IgD-negative memory B cell (primary cell): ENCODE measurements around the gene RAMP2. TPM values are rescaled to one million over a fixed set of nuclear protein-coding genes. Genes with fewer than 3 reads are reported as not detected.

Experiments
- H3K27ac Mint-ChIP-seq, 3 donors: one replicate each; pipeline ENCODE4 v1.8.0; 2020 to 2022; ENCODE audit warnings: mild to moderate bottlenecking in 3 of 3, mixed read lengths in 3 of 3, moderate library complexity in 1 of 3
- H3K27me3 Mint-ChIP-seq: one replicate; pipeline ENCODE4 v1.8.0; 2021; ENCODE audit warnings: mixed read lengths
- H3K36me3 Mint-ChIP-seq: one replicate; pipeline ENCODE4 v1.8.0; 2020; ENCODE audit warnings: mild to moderate bottlenecking, mixed read lengths
- H3K4me1 Mint-ChIP-seq, 3 donors: one replicate each; pipeline ENCODE4 v1.8.0; 2020 to 2022; ENCODE audit warnings: mixed read lengths in 3 of 3, mild to moderate bottlenecking in 1 of 3
- H3K4me3 Mint-ChIP-seq, 4 donors: one replicate each; pipeline ENCODE4 v1.8.0; 2020 to 2022; ENCODE audit warnings: mild to moderate bottlenecking in 4 of 4, mixed read lengths in 4 of 4, moderate library complexity in 3 of 4
- H3K9me3 Mint-ChIP-seq, 3 donors: one replicate each; pipeline ENCODE4 v1.8.0; 2020 to 2021; ENCODE audit warnings: mixed read lengths in 3 of 3, mild to moderate bottlenecking in 1 of 3
- polyA plus RNA-seq: library from polyadenylated mRNA; unstranded; fragments of 300-500 nt; fragmentation: Illumina TruSeq; gene quantifications from one replicate; pipeline ENCODE4 v1.2.3, GENCODE V29; 2021

The RAMP2 gene
- polyA plus RNA-seq, 1 donor from 2014 or later = not detected

DNA sequence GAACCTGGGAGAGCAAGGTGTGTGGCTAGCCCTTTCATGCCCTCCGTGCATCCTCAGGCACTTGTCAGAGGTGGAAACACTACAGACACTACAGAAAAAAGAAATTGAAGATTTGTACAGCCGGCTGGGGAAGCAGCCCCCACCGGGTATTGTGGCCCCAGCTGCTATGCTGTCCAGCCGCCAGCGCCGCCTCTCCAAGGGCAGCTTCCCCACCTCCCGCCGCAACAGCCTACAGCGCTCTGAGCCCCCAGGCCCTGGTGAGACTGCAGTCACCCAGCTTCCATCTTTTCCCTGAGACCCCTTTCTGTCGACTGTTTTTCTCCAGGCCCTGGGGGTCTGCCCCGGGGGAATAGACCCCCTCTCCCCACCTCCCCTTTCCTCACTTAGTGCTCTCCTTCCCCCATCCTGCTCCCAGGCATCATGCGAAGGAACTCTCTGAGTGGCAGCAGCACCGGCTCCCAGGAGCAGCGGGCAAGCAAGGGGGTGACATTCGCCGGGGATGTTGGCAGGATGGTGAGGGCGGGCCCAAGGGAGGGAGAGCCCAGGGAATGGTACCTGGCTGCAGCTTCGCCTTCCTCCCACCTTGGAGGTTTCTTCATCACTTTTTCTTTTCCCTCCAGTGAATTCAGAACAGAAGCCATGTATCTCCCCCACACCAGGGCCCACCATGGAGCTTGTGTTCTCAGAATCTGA lies 35.2 kb downstream of the RAMP2 start:
- Mint-ChIP-seq H3K9me3 (no peaks in the 10 kb centered on the region), H3K4me3 (peak overlapping the region in 3 of 4 donors; percentile 35 to 61 (median 45)), H3K27me3 (no peaks in the 10 kb centered on the region), H3K4me1 (peaks cover 9 to 17% (median 13%) of the 10 kb centered on the region in 3 donors), H3K36me3 (peaks cover 6% of the 10 kb centered on the region), H3K27ac (peak overlapping the region in 1 of 3 donors; percentile 67)

DNA sequence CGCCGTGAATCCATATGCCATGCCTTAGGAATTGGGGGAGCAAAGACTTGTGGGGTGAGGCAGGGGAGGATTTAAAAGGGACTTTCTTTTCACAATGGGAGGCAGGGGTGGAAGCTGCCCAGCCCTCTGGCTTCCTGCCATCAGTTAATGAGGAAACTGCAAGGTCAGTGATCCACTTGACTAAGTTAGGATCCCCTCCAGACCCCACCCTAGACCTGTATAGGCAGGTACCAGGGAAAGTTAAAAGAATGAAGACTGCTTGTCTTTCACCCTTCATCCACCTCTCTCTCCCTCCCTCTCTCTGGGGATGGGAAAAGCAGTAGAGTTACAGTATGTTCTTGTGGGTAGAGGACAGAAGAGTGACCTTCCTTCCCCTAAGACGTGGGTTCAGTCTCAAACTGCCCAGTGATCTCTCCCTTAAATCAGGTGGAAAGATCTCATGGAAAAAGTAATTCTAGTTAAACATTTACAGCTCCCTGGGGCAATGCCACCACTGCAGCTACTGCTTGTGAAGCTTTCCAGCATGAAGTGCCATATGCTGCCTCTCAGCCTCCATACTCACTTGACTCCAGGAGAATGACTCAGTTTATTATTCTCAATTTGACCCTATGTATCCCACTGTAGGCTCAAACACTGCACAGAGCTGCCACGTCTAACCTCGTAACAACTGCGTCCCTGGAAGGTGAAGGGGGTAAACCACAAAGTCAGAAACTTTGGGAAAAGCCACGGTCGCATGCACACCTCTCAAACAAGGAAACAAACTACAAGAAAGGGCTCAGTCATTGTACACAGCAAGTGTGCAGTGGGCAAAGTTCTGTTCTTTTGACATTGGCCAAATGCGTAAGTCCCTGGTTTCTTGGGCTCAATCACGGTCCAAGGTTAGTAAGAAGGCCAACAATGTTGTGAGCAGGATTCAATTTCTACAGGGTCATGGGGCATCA lies 36.3 kb downstream of the RAMP2 start:
- Mint-ChIP-seq H3K27ac (peak overlapping the region in 2 of 3 donors; percentile 13 to 67), H3K4me3 (peak overlapping the region; percentile 65 to 98 (median 96)), H3K4me1 (peaks cover 9 to 17% (median 13%) of the 10 kb centered on the region in 3 donors), H3K27me3 (no peaks in the 10 kb centered on the region), H3K9me3 (no peaks in the 10 kb centered on the region), H3K36me3 (peaks cover 6% of the 10 kb centered on the region)

DNA sequence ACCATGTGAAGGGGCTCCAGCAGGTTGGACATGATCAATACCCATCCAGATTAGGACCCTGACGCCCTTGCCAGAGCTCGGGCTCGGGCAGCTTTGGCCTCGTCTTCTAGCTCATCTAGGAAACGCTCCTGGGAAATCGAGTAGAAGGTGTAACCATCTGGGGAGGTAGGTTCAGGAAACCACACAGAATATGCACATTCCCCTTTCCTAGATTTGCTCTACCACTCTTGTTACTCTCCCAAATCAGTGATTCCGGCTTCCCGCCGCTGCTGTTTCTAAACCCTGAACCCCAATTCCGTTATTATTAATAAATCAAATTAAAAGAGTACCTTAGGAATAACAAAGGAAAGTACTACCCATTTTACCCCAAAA lies 37.0 kb downstream of the RAMP2 start:
- Mint-ChIP-seq H3K4me3 (peak overlapping the region; percentile 95 to 98 (median 98)), H3K36me3 (peaks cover 6% of the 10 kb centered on the region), H3K9me3 (no peaks in the 10 kb centered on the region), H3K27ac (peak overlapping the region in 2 of 3 donors; percentile 50 to 90), H3K27me3 (no peaks in the 10 kb centered on the region), H3K4me1 (peaks cover 9 to 17% (median 13%) of the 10 kb centered on the region in 3 donors)

DNA sequence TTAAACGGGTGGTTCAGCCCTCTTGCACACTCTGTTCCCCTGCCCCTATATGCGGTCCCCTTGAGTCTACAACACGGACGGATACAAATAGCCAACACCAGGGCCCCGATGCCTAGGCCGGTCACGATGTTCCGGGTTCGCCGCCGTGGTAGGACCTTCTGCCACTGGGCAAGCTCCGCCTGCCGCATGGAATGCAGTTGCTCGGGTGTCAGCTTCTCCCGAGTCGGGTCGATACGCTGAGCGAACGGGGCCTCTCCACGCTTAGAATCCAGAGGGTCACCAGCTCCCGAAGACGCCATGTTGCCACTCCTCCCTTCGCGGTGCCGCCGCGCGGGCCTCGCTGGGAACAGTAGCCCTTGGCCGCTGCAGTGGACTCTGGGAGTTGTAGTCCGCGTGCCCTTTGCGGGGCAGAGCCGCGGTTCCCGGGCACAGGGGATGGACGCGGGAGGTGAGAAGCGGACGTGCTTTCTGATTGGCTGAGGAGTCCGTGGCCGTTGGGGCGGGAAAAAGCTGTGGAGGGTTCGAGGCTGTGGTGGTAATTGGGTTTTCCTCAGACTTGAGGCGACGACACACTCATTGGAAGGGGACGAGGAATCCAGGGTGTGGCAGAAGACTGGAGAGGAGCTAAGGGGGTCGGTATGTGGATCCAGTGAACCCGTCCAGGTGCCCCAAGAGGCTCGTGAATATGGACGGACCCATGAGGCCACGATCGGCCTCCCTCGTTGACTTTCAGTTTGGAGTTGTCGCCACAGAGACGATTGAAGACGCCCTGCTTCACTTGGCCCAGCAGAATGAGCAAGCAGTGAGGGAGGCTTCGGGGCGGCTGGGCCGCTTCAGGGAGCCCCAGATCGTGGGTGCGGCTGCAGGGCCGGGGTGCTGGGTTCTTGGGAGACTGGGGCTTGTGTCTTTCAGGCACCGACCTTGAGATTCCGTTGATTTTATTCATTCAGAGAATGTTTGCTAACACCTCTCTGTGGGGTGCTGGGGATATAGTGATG lies 37.7 kb downstream of the RAMP2 start, which contains the start of the genes CNTD1 and COA3:
TSS of gene CNTD1 (plus strand) at position 479 of the 998 bp plus-strand sequence. CDS start at position 686, 207 bp downstream.
TSS of gene COA3 (minus strand) at position 322 of the 998 bp plus-strand sequence. CDS start at position 299, 23 bp downstream.
- Mint-ChIP-seq H3K9me3 (no peaks in the 10 kb centered on the region), H3K4me3 (peak within 1 kb of the TSS; percentile 95 to 98 (median 98)), H3K36me3 (peaks cover 6% of the 10 kb centered on the region), H3K4me1 (peaks cover 9 to 17% (median 13%) of the 10 kb centered on the region in 3 donors), H3K27ac (peak within 1 kb of the TSS; percentile 54 to 90 (median 67)), H3K27me3 (no peaks in the 10 kb centered on the region)

DNA sequence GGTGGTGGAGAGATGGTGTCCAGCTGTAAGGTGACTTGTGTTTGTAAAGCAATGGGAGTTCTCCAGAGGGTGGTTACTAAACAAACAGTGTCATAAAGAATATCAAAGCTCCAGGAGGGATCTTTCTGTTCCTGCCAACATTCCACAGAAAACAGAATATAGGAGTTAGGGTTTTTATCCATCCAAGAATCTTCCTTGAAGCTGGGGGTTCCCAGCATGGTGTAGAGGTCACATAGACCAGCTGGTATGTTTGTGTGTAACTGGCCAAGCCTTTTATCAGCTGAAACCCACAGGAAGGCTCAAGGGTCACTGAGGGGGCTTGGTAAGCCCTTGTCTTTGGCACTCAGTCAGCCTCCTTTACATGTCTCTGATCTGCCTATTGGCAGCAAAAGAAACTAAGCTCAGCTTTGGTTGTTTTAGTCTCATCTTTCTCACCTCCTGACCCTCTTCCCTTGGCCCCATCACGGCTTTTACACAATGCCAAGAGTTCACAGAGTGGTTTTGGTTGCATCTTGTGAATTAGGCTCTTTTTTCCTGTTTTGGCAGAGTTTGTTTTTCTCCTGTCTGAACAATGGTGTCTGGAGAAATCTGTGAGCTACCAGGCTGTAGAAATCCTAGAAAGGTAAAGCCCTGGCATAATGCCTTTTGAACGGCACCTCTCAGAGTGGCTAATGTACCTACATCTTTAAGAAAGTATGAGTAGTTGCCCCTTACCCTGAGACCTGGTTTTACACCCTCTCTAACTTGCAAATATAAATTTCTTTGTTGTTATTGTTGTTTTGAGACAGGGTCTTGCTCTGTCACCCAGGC lies 42.3 kb downstream of the RAMP2 start:
- Mint-ChIP-seq H3K27ac (no peak overlapping the region), H3K4me3 (no peak overlapping the region), H3K4me1 (peaks cover 4 to 6% (median 5%) of the 10 kb centered on the region in 3 donors), H3K27me3 (no peaks in the 10 kb centered on the region), H3K9me3 (no peaks in the 10 kb centered on the region), H3K36me3 (peaks cover 4% of the 10 kb centered on the region)

DNA sequence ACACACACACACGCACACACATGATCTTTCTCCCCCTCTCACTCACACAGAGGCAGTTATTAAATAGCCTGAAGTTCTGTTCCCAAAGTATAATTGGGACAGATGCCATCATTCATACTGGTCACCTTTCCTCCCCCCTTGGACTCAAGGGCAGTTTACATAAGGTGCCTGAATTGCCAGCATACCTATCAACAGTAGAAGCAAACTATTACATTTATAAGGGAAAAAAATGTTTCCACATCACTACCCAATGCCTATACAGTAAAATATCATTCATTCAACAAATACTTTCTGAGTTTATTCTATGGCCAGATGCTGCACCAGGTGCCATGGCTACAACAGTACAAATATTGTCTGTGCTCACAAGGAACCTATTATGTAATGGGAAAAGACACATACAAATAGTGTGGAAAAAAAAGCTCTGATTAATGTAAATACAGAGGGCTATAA lies 43.9 kb downstream of the RAMP2 start:
- no peaks in the 10 kb centered on the region for H3K4me1 Mint-ChIP-seq
- H3K36me3 Mint-ChIP-seq = no peaks in the 10 kb centered on the region
- H3K27ac Mint-ChIP-seq = no peak overlapping the region
- no peaks in the 10 kb centered on the region for H3K27me3 Mint-ChIP-seq
- no peaks in the 10 kb centered on the region for H3K9me3 Mint-ChIP-seq
- H3K4me3 Mint-ChIP-seq = no peak overlapping the region

DNA sequence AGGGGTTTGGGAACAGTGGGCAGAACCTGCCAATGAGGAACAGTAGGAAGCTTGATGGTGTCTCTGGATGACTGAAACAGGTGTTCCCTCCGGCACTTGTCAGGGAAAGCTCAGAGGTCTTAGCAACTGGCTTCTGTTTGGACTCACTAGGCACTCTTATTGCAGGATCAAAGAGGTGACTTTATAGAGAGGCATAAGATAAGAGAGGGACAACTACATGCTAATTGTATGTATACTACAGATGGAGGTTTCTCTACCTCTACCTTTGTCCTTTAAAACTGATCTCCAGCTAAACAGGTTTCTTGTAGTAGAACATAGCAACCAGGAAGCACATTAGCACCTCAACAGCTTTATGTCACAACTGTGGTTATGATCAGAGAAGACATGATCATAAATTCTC lies 45.2 kb downstream of the RAMP2 start:
- H3K4me1 Mint-ChIP-seq = no peaks in the 10 kb centered on the region
- no peak overlapping the region for H3K4me3 Mint-ChIP-seq
- H3K27ac Mint-ChIP-seq = no peak overlapping the region
- H3K9me3 Mint-ChIP-seq = no peaks in the 10 kb centered on the region
- no peaks in the 10 kb centered on the region for H3K27me3 Mint-ChIP-seq
- no peaks in the 10 kb centered on the region for H3K36me3 Mint-ChIP-seq

DNA sequence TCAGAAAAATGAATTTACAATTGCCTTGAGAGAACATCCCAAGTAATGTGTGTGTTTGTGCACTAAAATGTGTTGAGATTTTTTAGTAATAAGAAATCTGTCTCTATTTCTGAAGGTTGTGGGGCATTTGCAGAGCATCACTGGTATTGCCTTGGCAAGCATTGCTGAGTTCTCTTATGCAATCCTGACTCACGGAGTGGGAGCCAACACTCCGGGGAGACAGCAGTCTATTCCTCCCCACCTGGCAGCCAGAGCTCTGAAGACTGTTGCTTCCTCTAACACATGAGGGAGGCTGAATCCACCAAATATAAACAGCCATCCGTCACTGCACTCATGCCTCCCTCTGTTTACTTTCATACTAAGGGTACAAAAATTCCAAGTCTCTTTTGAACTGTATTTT lies 48.2 kb downstream of the RAMP2 start:
- Mint-ChIP-seq H3K27me3 (no peaks in the 10 kb centered on the region), H3K27ac (peak overlapping the region in 1 of 3 donors; percentile 86), H3K4me1 (peaks cover 0 to 1% (median 0%) of the 10 kb centered on the region in 3 donors), H3K4me3 (no peak overlapping the region), H3K9me3 (no peaks in the 10 kb centered on the region), H3K36me3 (no peaks in the 10 kb centered on the region)

Other genes starting within 250 kb of the RAMP2 start
- 14.4 TPM for gene NAGLU, start 225.0 kb upstream of the RAMP2 start, polyA plus RNA-seq
- gene HSD17B1, start 208.3 kb upstream of the RAMP2 start, polyA plus RNA-seq = 0.39 TPM
- gene COASY, start 199.1 kb upstream of the RAMP2 start, polyA plus RNA-seq = 64.9 TPM
- 44.8 TPM for gene MLX, start 194.1 kb upstream of the RAMP2 start, polyA plus RNA-seq
- gene PSMC3IP, start 183.5 kb upstream of the RAMP2 start, polyA plus RNA-seq = 2.9 TPM
- gene RETREG3, start 151.9 kb upstream of the RAMP2 start, polyA plus RNA-seq = 105 TPM
- gene TUBG1, start 151.5 kb upstream of the RAMP2 start, polyA plus RNA-seq = 11.8 TPM
- gene TUBG2, start 101.9 kb upstream of the RAMP2 start, polyA plus RNA-seq = 2.5 TPM
- 1.1 TPM for gene PLEKHH3, start 84.2 kb upstream of the RAMP2 start, polyA plus RNA-seq
- 2.1 TPM for gene CCR10, start 79.4 kb upstream of the RAMP2 start, polyA plus RNA-seq
- gene CNTNAP1, start 78.7 kb upstream of the RAMP2 start, polyA plus RNA-seq = 1.1 TPM
- 37.4 TPM for gene EZH1, start 16.2 kb upstream of the RAMP2 start, polyA plus RNA-seq
- 45.6 TPM for gene VPS25, start 12.2 kb downstream of the RAMP2 start, polyA plus RNA-seq
- not detected for gene WNK4, start 19.4 kb downstream of the RAMP2 start, polyA plus RNA-seq
- 117 TPM for gene COA3, start 37.5 kb downstream of the RAMP2 start, polyA plus RNA-seq
- gene CNTD1, start 37.6 kb downstream of the RAMP2 start, polyA plus RNA-seq = 0.41 TPM
- gene BECN1, start 63.1 kb downstream of the RAMP2 start, polyA plus RNA-seq = 136 TPM
- 116 TPM for gene PSME3, start 72.2 kb downstream of the RAMP2 start, polyA plus RNA-seq
- not detected for gene AOC2, start 83.4 kb downstream of the RAMP2 start, polyA plus RNA-seq
- not detected for gene AOC3, start 90.0 kb downstream of the RAMP2 start, polyA plus RNA-seq
- gene G6PC1, start 139.6 kb downstream of the RAMP2 start, polyA plus RNA-seq = not detected
- gene AARSD1, start 203.2 kb downstream of the RAMP2 start, polyA plus RNA-seq = 48.9 TPM
- gene PTGES3L, start 218.9 kb downstream of the RAMP2 start, polyA plus RNA-seq = 1.4 TPM
- gene RUNDC1, start 219.3 kb downstream of the RAMP2 start, polyA plus RNA-seq = 24.0 TPM
- 2,481 TPM for gene RPL27, start 237.2 kb downstream of the RAMP2 start, polyA plus RNA-seq
- 63.7 TPM for gene IFI35, start 245.6 kb downstream of the RAMP2 start, polyA plus RNA-seq